B cell (primary cell): ENCODE results near the gene PNPLA3. TPM values are rescaled to one million over a fixed set of nuclear protein-coding genes. Genes with fewer than 3 reads are reported as not detected.

Experiments used
- ATAC-seq: fragments of 200-7000 bp; cut with Tn5 transposase; one replicate; pipeline ENCODE4 v1.10.0; 2021; ENCODE audit warnings: low read depth, mild to moderate bottlenecking, moderate number of reproducible peaks, moderate library complexity
- CTCF ChIA-PET: fragments of 350-600 bp; sonication (Branson Sonifier 250); formaldehyde crosslinking; loops from one replicate; lab custom pipeline; 2021; ENCODE audit warnings: antibody characterized with exemption, inconsistent platforms; lab: Charles Lee
- POLR2A ChIA-PET: fragments of 350-600 bp; sonication (Branson Sonifier 250); formaldehyde crosslinking; loops from one replicate; lab custom pipeline; 2021; ENCODE audit warnings: antibody characterized with exemption; lab: Charles Lee
- DNase-seq: peaks from one replicate; pipeline ENCODE4 v3.0.0; 2013
- H2AFZ ChIP-seq: 2 replicates; pipeline ENCODE4 v1.6.1; 2012; ENCODE audit warnings: mild to moderate bottlenecking, low read depth, low read length; ENCODE audit not compliant: insufficient read depth, poor library complexity, severe bottlenecking
- H3K27ac ChIP-seq, 2 donors: 1 replicate in 1 of 2; 2 replicates in 1 of 2; pipeline ENCODE4 v1.5.1; 2012 to 2013; ENCODE audit warnings: low read length in 2 of 2, mild to moderate bottlenecking in 2 of 2, moderate library complexity in 1 of 2
- H3K27me3 ChIP-seq, 4 experiments: fragments of 200-600 bp in 1 of 4; sonication (generic) in 1 of 4; replicated peaks in 1 of 4; 1 replicate in 2 of 4; 2 replicates in 2 of 4; pipeline versions ENCODE4 v1.6.1 to v1.7.0; 2013 to 2016; ENCODE audit warnings: low read length in 3 of 4, mild to moderate bottlenecking in 2 of 4, mixed read lengths in 1 of 4, moderate library complexity in 1 of 4; ENCODE audit not compliant: insufficient read depth in 4 of 4, control insufficient read depth in 3 of 4; ENCODE audit errors: control extremely low read depth in 1 of 4
- H3K36me3 ChIP-seq, 2 experiments: replicated peaks in 1 of 2; 1 replicate in 1 of 2; 2 replicates in 1 of 2; pipeline versions ENCODE4 v1.6.1 to v1.7.1; 2013; ENCODE audit warnings: low read length in 1 of 2; ENCODE audit not compliant: insufficient read depth in 2 of 2, control insufficient read depth in 1 of 2; ENCODE audit errors: control extremely low read depth in 1 of 2, extremely low read depth in 1 of 2
- H3K4me1 ChIP-seq, 2 donors: fragments of 200-600 bp in 1 of 2; sonication (generic) in 1 of 2; 1 replicate in 1 of 2; 2 replicates in 1 of 2; pipeline versions ENCODE4 v1.5.1 to v1.6.1; 2013 to 2017; ENCODE audit warnings: low read length in 2 of 2; ENCODE audit not compliant: control insufficient read depth in 2 of 2, insufficient read depth in 2 of 2
- H3K4me2 ChIP-seq: replicated peaks from 2 replicates; pipeline ENCODE3; 2012; ENCODE audit warnings: mild to moderate bottlenecking, low read depth, low read length; ENCODE audit not compliant: poor library complexity, severe bottlenecking
- H3K4me3 ChIP-seq, 5 experiments: fragments of 200-600 bp in 1 of 5; sonication (generic) in 1 of 5; 1 replicate in 3 of 5; 2 replicates in 2 of 5; pipeline versions ENCODE4 v1.5.1 to v1.7.0; 2011 to 2016; ENCODE audit warnings: low read length in 4 of 5, mild to moderate bottlenecking in 4 of 5, low read depth in 2 of 5, control low read depth in 1 of 5, moderate library complexity in 1 of 5; ENCODE audit not compliant: insufficient read depth in 1 of 5; ENCODE audit errors: control extremely low read depth in 1 of 5, extremely low read depth in 1 of 5
- H3K79me2 ChIP-seq: fragments of 200-600 bp; sonication (generic); one replicate; pipeline ENCODE4 v1.6.0; 2016; ENCODE audit warnings: low read length; ENCODE audit not compliant: control insufficient read depth, insufficient read depth
- H3K9ac ChIP-seq: fragments of 200-600 bp; sonication (generic); 2 replicates; pipeline ENCODE4 v1.6.1; 2017; ENCODE audit warnings: mild to moderate bottlenecking, low read length, moderate library complexity
- H3K9me3 ChIP-seq, 3 donors: one replicate each; pipeline versions ENCODE4 v1.6.1 to v1.7.1; 2013; ENCODE audit warnings: low read length in 2 of 3; ENCODE audit not compliant: control insufficient read depth in 2 of 3, insufficient read depth in 1 of 3; ENCODE audit errors: control extremely low read depth in 1 of 3
- H4K20me1 ChIP-seq: 2 replicates; pipeline ENCODE4 v1.6.0; 2012; ENCODE audit warnings: mild to moderate bottlenecking, low read length; ENCODE audit not compliant: insufficient read depth, control insufficient read depth, poor library complexity, severe bottlenecking
- H3K27ac Mint-ChIP-seq: one replicate; pipeline ENCODE4 v1.8.0; 2021; ENCODE audit warnings: mixed read lengths
- H3K27me3 Mint-ChIP-seq: one replicate; pipeline ENCODE4 v1.8.0; 2021; ENCODE audit warnings: mixed read lengths
- H3K4me1 Mint-ChIP-seq: one replicate; pipeline ENCODE4 v1.8.0; 2021; ENCODE audit warnings: mixed read lengths
- H3K4me3 Mint-ChIP-seq: one replicate; pipeline ENCODE4 v1.8.0; 2021; ENCODE audit warnings: mixed read lengths
- H3K9me3 Mint-ChIP-seq: one replicate; pipeline ENCODE4 v1.8.0; 2022; ENCODE audit warnings: mixed read lengths; ENCODE audit not compliant: insufficient read depth
- CTCF ChIP-seq: fragments of 200-600 bp; IDR thresholded peaks from one replicate; pipeline ENCODE4 v1.8.0; 2022; ENCODE audit warnings: antibody characterized with exemption, mild to moderate bottlenecking
- EZH2 ChIP-seq: IDR thresholded peaks from 2 replicates; pipeline ENCODE4 v1.6.1; 2012; ENCODE audit warnings: borderline replicate concordance, low read depth, mild to moderate bottlenecking, moderate library complexity, low read length; ENCODE audit not compliant: insufficient read depth, poor library complexity, severe bottlenecking
- WGBS: methylation state at CpG from one replicate; pipeline ENCODE4 v1.1.5; 2013; ENCODE audit warnings: missing lambda C conversion rate; ENCODE audit not compliant: insufficient coverage; 5-methylcytosine and 5-hydroxymethylcytosine counted together
- intact Hi-C: fragments of 100-400 bp; cut with micrococcal nuclease; formaldehyde crosslinking; loops from one replicate; pipeline ENCODE4 v1.10.0; 2022
- polyA minus RNA-seq: library from RNA; depleted of rRNA, polyadenylated mRNA; stranded (reverse); fragments of >200 nt; gene quantifications from 2 replicates; pipeline ENCODE4 v1.2.3, GENCODE V29; 2012
- polyA plus RNA-seq: library from polyadenylated mRNA; depleted of rRNA; stranded (reverse); fragments of >200 nt; gene quantifications from 2 replicates; pipeline ENCODE4 v1.2.3, GENCODE V29; 2012
- total RNA-seq, 2 donors: library from RNA; stranded (reverse); fragments of 120-200 nt in 1 of 2; gene quantifications; 1 replicate in 1 of 2; 2 replicates in 1 of 2; pipeline versions ENCODE4 v1.2.3 to v1.2.4, GENCODE V29; 2013 to 2022

The PNPLA3 gene
- total RNA-seq (0.10 TPM in 1 of 2 replicates, not detected in the other), polyA plus RNA-seq (0.15 TPM in 1 of 2 replicates, not detected in the other), polyA minus RNA-seq (not detected in 2 replicates)
- total RNA-seq (2013) = not detected

- Mint-ChIP-seq H3K9me3 (no peaks in the 10 kb centered on the region), H3K4me3 (peak within 1 kb of the TSS; percentile 84), H3K27me3 (peaks cover 26% of the 10 kb centered on the region), H3K4me1 (peaks cover 6% of the 10 kb centered on the region), H3K27ac (no peak within 1 kb of the TSS)
- Histone ChIP-seq H3K4me3 (peak within 1 kb of the TSS; percentile 21 to 65 (median 61)), H3K9ac (peak within 1 kb of the TSS; percentile 66), H3K4me2 (peak within 1 kb of the TSS; percentile 94), H3K36me3 (no peaks in the 10 kb centered on the region), H3K4me1 (peaks cover 12 to 13% of the 10 kb centered on the region in 2 donors), H4K20me1 (no peaks in the 10 kb centered on the region), H3K27me3 (peaks cover 0 to 33% (median 8%) of the 10 kb centered on the region in 4 experiments), H2AFZ (peak within 1 kb of the TSS; percentile 72), H3K79me2 (no peaks in the 10 kb centered on the region), H3K27ac (no peak within 1 kb of the TSS), H3K9me3 (peaks cover 0 to 23% (median 0%) of the 10 kb centered on the region in 3 donors)
- DNase-seq (peak; percentile 70), ATAC-seq (peak; percentile 88)
- CTCF ChIA-PET = interaction anchor here (1.9 kb wide), 1 partner anchor 22 kb away, joined by 5 read pairs; no protein-coding TSS in a partner anchor
- POLR2A ChIA-PET = interaction anchor here (0.7 kb wide), 1 partner anchor 22 kb away, joined by 4 read pairs; no protein-coding TSS in a partner anchor
- 7% methylated on average over 93 of the region's 100 CpGs for WGBS
- TF ChIP-seq EZH2 (no peak), CTCF (peak; percentile 17)
- intact Hi-C loops = no loop called here
Observed at GRCh38 chr22:43923631-43924464, at the start of gene PNPLA3. TSS of gene PNPLA3 (plus strand) at chr22:43923805. CDS start at chr22:43923912, 107 bp downstream.
